ENCODE data around the gene CAPS2.

CAPS2 gene

DNA sequence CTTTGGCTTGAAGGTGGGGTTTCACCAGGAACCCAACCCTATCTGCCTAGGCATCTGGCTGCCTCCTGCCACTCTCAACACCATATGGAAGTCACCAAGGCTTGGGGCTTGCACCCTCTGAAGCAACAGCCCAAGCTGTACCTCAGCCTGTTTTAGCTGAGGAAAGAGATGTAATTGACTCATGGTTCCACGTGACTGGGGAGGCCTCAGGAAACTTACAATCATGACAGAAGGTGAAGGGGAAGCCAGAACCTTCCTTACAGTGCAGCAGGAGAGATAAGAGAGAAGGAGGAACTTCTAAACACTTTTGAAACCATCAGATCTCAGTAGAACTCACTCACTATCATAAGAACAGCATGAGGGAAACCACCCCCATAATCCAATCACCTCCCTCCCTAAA is 31.3 kb upstream of the CAPS2 start:
- Histone ChIP-seq H3K36me3 (ENCODE audit: control insufficient read depth in 2 of 2, insufficient read depth in 1 of 2, low read length in 2 of 2) (no peaks in the 10 kb centered on the region), H3K27ac (ENCODE audit: extremely low read depth, low read depth, low read length) (no peak overlapping the region), H3K4me3 (ENCODE audit: low read depth, low read length) (no peak overlapping the region), H3K4me1 (ENCODE audit: control insufficient read depth, insufficient read depth, low read length) (no peaks in the 10 kb centered on the region), H3K9me3 (ENCODE audit: control insufficient read depth, insufficient read depth, low read depth, low read length) (no peaks in the 10 kb centered on the region)
- TF ChIP-seq, protein P1, sequence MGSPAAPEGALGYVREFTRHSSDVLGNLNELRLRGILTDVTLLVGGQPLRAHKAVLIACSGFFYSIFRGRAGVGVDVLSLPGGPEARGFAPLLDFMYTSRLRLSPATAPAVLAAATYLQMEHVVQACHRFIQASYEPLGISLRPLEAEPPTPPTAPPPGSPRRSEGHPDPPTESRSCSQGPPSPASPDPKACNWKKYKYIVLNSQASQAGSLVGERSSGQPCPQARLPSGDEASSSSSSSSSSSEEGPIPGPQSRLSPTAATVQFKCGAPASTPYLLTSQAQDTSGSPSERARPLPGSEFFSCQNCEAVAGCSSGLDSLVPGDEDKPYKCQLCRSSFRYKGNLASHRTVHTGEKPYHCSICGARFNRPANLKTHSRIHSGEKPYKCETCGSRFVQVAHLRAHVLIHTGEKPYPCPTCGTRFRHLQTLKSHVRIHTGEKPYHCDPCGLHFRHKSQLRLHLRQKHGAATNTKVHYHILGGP (tag by site-specific recombination; IDR thresholded peaks at IDR 0.05): no peak
- TF ChIP-seq GLI4 (tag by site-specific recombination; IDR thresholded peaks at IDR 0.05) (no peak), IKZF3 (tag by site-specific recombination; IDR thresholded peaks at IDR 0.05) (no peak), ZNF747 (tag by site-specific recombination; IDR thresholded peaks at IDR 0.05) (no peak), ZNF148 (tag by site-specific recombination; IDR thresholded peaks at IDR 0.05; ENCODE audit: borderline replicate concordance) (no peak), ELK4 (IDR thresholded peaks at IDR 0.05; ENCODE audit: borderline replicate concordance, low read depth, low read length) (no peak)
- TF ChIP-seq, protein P2, sequence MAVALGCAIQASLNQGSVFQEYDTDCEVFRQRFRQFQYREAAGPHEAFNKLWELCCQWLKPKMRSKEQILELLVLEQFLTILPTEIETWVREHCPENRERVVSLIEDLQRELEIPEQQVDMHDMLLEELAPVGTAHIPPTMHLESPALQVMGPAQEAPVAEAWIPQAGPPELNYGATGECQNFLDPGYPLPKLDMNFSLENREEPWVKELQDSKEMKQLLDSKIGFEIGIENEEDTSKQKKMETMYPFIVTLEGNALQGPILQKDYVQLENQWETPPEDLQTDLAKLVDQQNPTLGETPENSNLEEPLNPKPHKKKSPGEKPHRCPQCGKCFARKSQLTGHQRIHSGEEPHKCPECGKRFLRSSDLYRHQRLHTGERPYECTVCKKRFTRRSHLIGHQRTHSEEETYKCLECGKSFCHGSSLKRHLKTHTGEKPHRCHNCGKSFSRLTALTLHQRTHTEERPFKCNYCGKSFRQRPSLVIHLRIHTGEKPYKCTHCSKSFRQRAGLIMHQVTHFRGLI (tag by site-specific recombination; IDR thresholded peaks at IDR 0.05): no peak
- POLR2A ChIA-PET: no interaction called here
- CTCF ChIA-PET: no interaction called here

- Histone ChIP-seq H3K4me3 (ENCODE audit: low read depth, low read length) (no peak overlapping the region), H3K9me3 (ENCODE audit: control insufficient read depth, insufficient read depth, low read depth, low read length) (no peaks in the 10 kb centered on the region), H3K27ac (ENCODE audit: extremely low read depth, low read depth, low read length) (no peak overlapping the region), H3K4me1 (ENCODE audit: control insufficient read depth, insufficient read depth, low read length) (no peaks in the 10 kb centered on the region), H3K36me3 (ENCODE audit: control insufficient read depth in 2 of 2, insufficient read depth in 1 of 2, low read length in 2 of 2) (no peaks in the 10 kb centered on the region)
- TF ChIP-seq HOXA7 (CRISPR knock-in tag; IDR thresholded peaks at IDR 0.05; ENCODE audit: borderline replicate concordance): no peak
- no peak for TF ChIP-seq ZFHX2 (tag by site-specific recombination; conservative IDR thresholded peaks at IDR 0.05)
- no peak for TF ChIP-seq ZNF140 (tag by site-specific recombination; IDR thresholded peaks at IDR 0.05)
- TF ChIP-seq ZNF23 (tag by site-specific recombination; IDR thresholded peaks at IDR 0.05; ENCODE audit: borderline replicate concordance): no peak
- no peak for TF ChIP-seq ZBTB49 (tag by site-specific recombination; IDR thresholded peaks at IDR 0.05; ENCODE audit: low read depth)
- TF ChIP-seq ZBTB7A (tag by site-specific recombination; IDR thresholded peaks at IDR 0.05; ENCODE audit: low read depth): no peak
- TF ChIP-seq ZNF426 (tag by site-specific recombination; IDR thresholded peaks at IDR 0.05): no peak
- TF ChIP-seq ZNF416 (tag by site-specific recombination; IDR thresholded peaks at IDR 0.05): no peak
- TF ChIP-seq, protein P3, sequence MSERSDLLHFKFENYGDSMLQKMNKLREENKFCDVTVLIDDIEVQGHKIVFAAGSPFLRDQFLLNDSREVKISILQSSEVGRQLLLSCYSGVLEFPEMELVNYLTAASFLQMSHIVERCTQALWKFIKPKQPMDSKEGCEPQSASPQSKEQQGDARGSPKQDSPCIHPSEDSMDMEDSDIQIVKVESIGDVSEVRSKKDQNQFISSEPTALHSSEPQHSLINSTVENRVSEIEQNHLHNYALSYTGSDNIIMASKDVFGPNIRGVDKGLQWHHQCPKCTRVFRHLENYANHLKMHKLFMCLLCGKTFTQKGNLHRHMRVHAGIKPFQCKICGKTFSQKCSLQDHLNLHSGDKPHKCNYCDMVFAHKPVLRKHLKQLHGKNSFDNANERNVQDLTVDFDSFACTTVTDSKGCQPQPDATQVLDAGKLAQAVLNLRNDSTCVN (tag by site-specific recombination; optimal IDR thresholded peaks at IDR 0.05): no peak
- no peak for TF ChIP-seq ZNF391 (tag by site-specific recombination; IDR thresholded peaks at IDR 0.05; ENCODE audit: borderline replicate concordance, low read depth)
- TF ChIP-seq ZNF654 (tag by site-specific recombination; IDR thresholded peaks at IDR 0.05; ENCODE audit: low read depth): no peak
- TF ChIP-seq SP7 (tag by site-specific recombination; IDR thresholded peaks at IDR 0.05): no peak
- TF ChIP-seq ZNF791 (tag by site-specific recombination; IDR thresholded peaks at IDR 0.05): no peak
- no peak for TF ChIP-seq KLF9 (tag by site-specific recombination; IDR thresholded peaks at IDR 0.05; ENCODE audit: low read depth)
- TF ChIP-seq ZNF335 (tag by site-specific recombination; conservative IDR thresholded peaks at IDR 0.05): no peak
- TF ChIP-seq ZBTB48 (tag by site-specific recombination; IDR thresholded peaks at IDR 0.05): no peak
- no peak for TF ChIP-seq ZNF132 (tag by site-specific recombination; IDR thresholded peaks at IDR 0.05; ENCODE audit: borderline replicate concordance)
- TF ChIP-seq ZNF169 (tag by site-specific recombination; IDR thresholded peaks at IDR 0.05): no peak
- CTCF ChIA-PET: no interaction called here
- POLR2A ChIA-PET: no interaction called here
These were observed 30.8 kb upstream of the CAPS2 start for GRCh38 chr12:75360920-75361319.
